GM12891 (cell line): ENCODE measurements around the gene CYP4F8.

ENCODE experiments used
- PAX5 ChIP-seq: IDR thresholded peaks from 2 replicates; pipeline ENCODE4 v1.6.1; 2011; ENCODE audit warnings: low read length, moderate library complexity, mild to moderate bottlenecking; ENCODE audit not compliant: insufficient read depth, severe bottlenecking
- POLR2A ChIP-seq: IDR thresholded peaks from 2 replicates; pipeline ENCODE4 v1.6.1; 2011; ENCODE audit warnings: low read depth, low read length, control low read depth
- POLR2AphosphoS5 ChIP-seq: IDR thresholded peaks from 2 replicates; pipeline ENCODE4 v1.6.1; 2011; ENCODE audit warnings: low read depth, low read length, control low read depth
- SPI1 ChIP-seq: IDR thresholded peaks from 2 replicates; pipeline ENCODE4 v1.6.1; 2011; ENCODE audit warnings: low read depth, low read length, control low read depth
- TAF1 ChIP-seq: IDR thresholded peaks from 2 replicates; pipeline ENCODE4 v1.6.1; 2011; ENCODE audit warnings: low read depth, low read length, control low read depth

DNA sequence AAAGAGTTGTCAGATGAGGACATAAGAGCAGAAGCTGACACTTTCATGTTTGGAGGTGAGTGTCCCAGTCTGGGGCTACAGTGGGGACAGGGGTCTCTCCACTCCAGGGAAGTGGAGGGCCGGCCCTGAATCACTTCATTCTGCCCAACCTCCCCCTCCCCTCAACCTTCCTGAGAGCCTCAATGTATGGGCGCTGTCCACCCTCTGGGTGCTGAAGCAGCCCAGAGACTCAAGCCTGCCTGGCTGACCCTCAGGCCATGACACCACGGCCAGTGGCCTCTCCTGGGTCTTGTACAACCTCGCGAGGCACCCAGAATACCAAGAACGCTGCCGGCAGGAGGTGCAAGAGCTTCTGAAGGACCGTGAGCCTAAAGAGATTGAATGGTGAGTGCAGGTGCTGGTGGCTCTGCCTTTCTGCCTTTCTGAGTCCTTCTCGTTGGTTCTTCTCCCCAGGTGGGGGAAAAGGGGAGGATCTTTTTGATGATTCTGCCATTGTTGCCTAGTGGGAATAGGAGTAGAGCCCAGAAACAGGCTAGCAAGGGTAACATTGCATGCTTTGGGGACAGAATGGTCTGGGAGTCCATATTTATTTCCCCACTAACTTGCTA, 8.8 kb downstream of the CYP4F8 start:
- no peak for TF ChIP-seq POLR2A
- TF ChIP-seq TAF1, result no peak
- no peak for TF ChIP-seq POLR2AphosphoS5
- no peak for TF ChIP-seq SPI1
- no peak for TF ChIP-seq PAX5
